HEK293 (cell line): ENCODE results near the gene SIRT7.

Experiments
- CTCF ChIA-PET: fragments of 350-600 bp; formaldehyde crosslinking; extraction: SDS; loops from one replicate; lab custom pipeline; 2021; ENCODE audit warnings: antibody characterized with exemption; lab: Yijun Ruan, JAX
- POLR2A ChIA-PET: fragments of 300-600 bp; formaldehyde crosslinking; extraction: SDS; loops from one replicate; lab custom pipeline; 2020; ENCODE audit warnings: antibody characterized with exemption, inconsistent platforms; lab: Yijun Ruan, JAX
- H3K27ac ChIP-seq: fragments of 200-500 bp; sonication (Bioruptor generic); 2 replicates; pipeline ENCODE4 v1.5.1; 2014; ENCODE audit warnings: low read depth, low read length, control low read depth, inconsistent platforms; ENCODE audit errors: extremely low read depth
- H3K36me3 ChIP-seq, 2 experiments: fragments of 200-500 bp in 1 of 2; sonication (Bioruptor generic) in 1 of 2; 1 replicate in 1 of 2; 2 replicates in 1 of 2; pipeline ENCODE4 v1.5.1; 2014 to 2017; ENCODE audit warnings: inconsistent platforms in 2 of 2, low read length in 2 of 2; ENCODE audit not compliant: control insufficient read depth in 2 of 2, insufficient read depth in 1 of 2
- H3K4me1 ChIP-seq: fragments of 200-500 bp; sonication (Bioruptor generic); 2 replicates; pipeline ENCODE4 v1.5.1; 2014; ENCODE audit warnings: mild to moderate bottlenecking, low read length, inconsistent platforms; ENCODE audit not compliant: control insufficient read depth, insufficient read depth
- H3K4me3 ChIP-seq: 2 replicates; pipeline ENCODE4 v1.5.1; 2011; ENCODE audit warnings: low read depth, mild to moderate bottlenecking, control low read depth, low read length, moderate library complexity
- H3K9me3 ChIP-seq: fragments of 200-500 bp; sonication (Bioruptor generic); 2 replicates; pipeline ENCODE4 v1.5.1; 2014; ENCODE audit warnings: low read depth, low read length, inconsistent platforms; ENCODE audit not compliant: control insufficient read depth, insufficient read depth
- GLI2 ChIP-seq: fragments of 450-650 bp; formaldehyde crosslinking; IDR thresholded peaks from 2 replicates; pipeline ENCODE4; 2017; ENCODE audit warnings: missing biosample characterization, missing genetic modification characterization, low read depth, borderline replicate concordance
- GLIS1 ChIP-seq: fragments of 450-650 bp; formaldehyde crosslinking; IDR thresholded peaks from 2 replicates; pipeline ENCODE4 v1.5.1; 2016; ENCODE audit warnings: missing biosample characterization, missing genetic modification characterization
- SCRT2 ChIP-seq: fragments of 450-650 bp; formaldehyde crosslinking; IDR thresholded peaks from 2 replicates; pipeline ENCODE4 v1.5.1; 2016; ENCODE audit warnings: missing biosample characterization, missing genetic modification characterization
- SETDB1 ChIP-seq: IDR thresholded peaks from one replicate; pipeline ENCODE4 v1.6.1; 2017; ENCODE audit warnings: mild to moderate bottlenecking, low read length, moderate library complexity, mixed read lengths; ENCODE audit not compliant: insufficient read length
- TRIM28 ChIP-seq: IDR thresholded peaks from 2 replicates; pipeline ENCODE4 v1.6.1; 2011; ENCODE audit warnings: low read length, control low read depth, borderline replicate concordance
- ZIC2 ChIP-seq: fragments of 450-650 bp; formaldehyde crosslinking; IDR thresholded peaks from 2 replicates; pipeline ENCODE4 v1.5.1; 2016; ENCODE audit warnings: missing biosample characterization, missing genetic modification characterization
- ZNF426 ChIP-seq: fragments of 450-650 bp; formaldehyde crosslinking; IDR thresholded peaks from 2 replicates; pipeline ENCODE4 v1.5.1; 2017; ENCODE audit warnings: missing biosample characterization, missing genetic modification characterization, mild to moderate bottlenecking, inconsistent platforms, moderate library complexity
- ZNF433 ChIP-seq: fragments of 450-650 bp; formaldehyde crosslinking; IDR thresholded peaks from 2 replicates; pipeline ENCODE4 v1.5.1; 2016; ENCODE audit warnings: missing biosample characterization, missing genetic modification characterization, low read depth
- ZNF600 ChIP-seq: fragments of 450-650 bp; formaldehyde crosslinking; IDR thresholded peaks from 2 replicates; pipeline ENCODE4 v1.5.1; 2016; ENCODE audit warnings: missing biosample characterization, missing genetic modification characterization
- ZNF624 ChIP-seq: fragments of 450-650 bp; formaldehyde crosslinking; IDR thresholded peaks from 2 replicates; pipeline ENCODE4 v1.5.1; 2017; ENCODE audit warnings: missing biosample characterization, missing genetic modification characterization
- ZNF707 ChIP-seq: fragments of 450-650 bp; formaldehyde crosslinking; IDR thresholded peaks from 2 replicates; pipeline ENCODE4 v1.5.1; 2016; ENCODE audit warnings: missing biosample characterization, missing genetic modification characterization
- ZNF785 ChIP-seq: fragments of 450-650 bp; formaldehyde crosslinking; IDR thresholded peaks from 2 replicates; pipeline ENCODE4 v1.5.1; 2016; ENCODE audit warnings: missing biosample characterization, missing genetic modification characterization
- ZNF843 ChIP-seq: fragments of 450-650 bp; formaldehyde crosslinking; IDR thresholded peaks from 2 replicates; pipeline ENCODE4 v1.5.1; 2016; ENCODE audit warnings: missing biosample characterization, missing genetic modification characterization
- ZXDB ChIP-seq: fragments of 450-650 bp; formaldehyde crosslinking; IDR thresholded peaks from 2 replicates; pipeline ENCODE4 v1.5.1; 2016; ENCODE audit warnings: missing biosample characterization, missing genetic modification characterization
- TF ChIP-seq, protein P1 (sequence below): fragments of 450-650 bp; formaldehyde crosslinking; optimal IDR thresholded peaks from 2 replicates; pipeline ENCODE3; 2016; ENCODE audit warnings: missing biosample characterization, mild to moderate bottlenecking, missing genetic modification characterization
- TF ChIP-seq, protein P2 (sequence below): fragments of 450-650 bp; formaldehyde crosslinking; IDR thresholded peaks from 2 replicates; pipeline ENCODE4 v1.5.1; 2016; ENCODE audit warnings: missing biosample characterization, missing genetic modification characterization
- TF ChIP-seq, protein P3 (sequence below): fragments of 450-650 bp; formaldehyde crosslinking; IDR thresholded peaks from 2 replicates; pipeline ENCODE4 v1.5.1; 2016; ENCODE audit warnings: missing biosample characterization, missing genetic modification characterization
- TF ChIP-seq, protein P4 (sequence below): fragments of 450-650 bp; formaldehyde crosslinking; IDR thresholded peaks from 2 replicates; pipeline ENCODE4 v1.5.1; 2016; ENCODE audit warnings: missing biosample characterization, missing genetic modification characterization
- TF ChIP-seq, protein P5 (sequence below): fragments of 450-650 bp; formaldehyde crosslinking; IDR thresholded peaks from 2 replicates; pipeline ENCODE4 v1.5.1; 2016; ENCODE audit warnings: missing biosample characterization, missing genetic modification characterization
- TF ChIP-seq, protein P6 (sequence below): fragments of 450-650 bp; formaldehyde crosslinking; IDR thresholded peaks from 2 replicates; pipeline ENCODE4 v1.5.1; 2016; ENCODE audit warnings: missing biosample characterization, missing genetic modification characterization

SIRT7 gene

DNA sequence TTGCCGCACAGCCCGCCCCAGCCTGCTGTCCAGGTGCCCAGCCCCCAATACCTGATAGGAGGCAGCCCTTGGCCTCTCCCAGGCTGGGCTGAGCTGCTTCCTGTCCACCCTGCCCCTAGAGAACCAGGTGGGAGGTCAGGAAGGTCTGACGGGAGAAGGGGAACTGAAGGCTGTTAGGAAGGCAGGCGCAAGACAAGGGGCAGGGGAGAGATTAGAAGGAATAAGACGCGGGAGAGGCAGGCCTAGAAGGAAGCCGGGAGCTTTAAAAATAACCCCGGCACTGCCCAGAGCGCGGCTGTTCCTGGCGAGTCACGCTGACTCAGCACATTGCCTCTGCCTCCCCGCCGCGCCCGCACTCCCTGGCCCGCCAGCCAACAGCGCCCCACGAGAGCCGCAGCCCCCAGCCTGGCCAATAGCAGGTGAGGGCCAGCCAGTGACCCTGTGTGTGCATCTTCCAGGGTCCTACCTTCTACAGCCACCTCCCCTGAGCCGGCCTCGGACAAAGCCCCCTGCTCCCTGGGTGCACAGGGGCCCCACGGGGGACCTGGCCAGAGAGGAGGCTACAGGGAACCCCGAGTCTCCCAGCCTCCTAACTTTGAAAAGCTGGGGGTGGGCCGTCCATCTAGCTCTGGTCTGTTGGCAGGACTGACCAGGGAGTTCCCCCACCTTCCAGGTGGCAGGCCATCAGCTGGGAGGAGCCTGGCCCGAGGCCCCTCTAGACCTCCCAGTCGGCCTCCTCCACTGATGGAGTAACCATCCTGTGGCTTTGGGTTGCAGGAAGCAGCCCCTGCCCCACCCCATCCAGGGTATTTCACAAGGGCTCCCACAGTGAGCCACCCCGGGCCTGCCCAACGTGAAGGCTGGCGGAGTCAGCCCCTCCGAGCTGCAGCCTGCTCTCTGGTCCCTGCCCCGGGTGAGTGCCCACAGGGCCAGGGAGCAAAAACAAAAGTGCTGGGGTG lies 5.6 kb upstream of the SIRT7 start:
- Histone ChIP-seq H3K4me3 (no peak overlapping the region), H3K27ac (no peak overlapping the region), H3K36me3 (peaks cover 6 to 41% of the 10 kb centered on the region in 2 experiments; a peak in 1 of 3 replicates), H3K9me3 (no peaks in the 10 kb centered on the region), H3K4me1 (peaks cover 3% of the 10 kb centered on the region; the same call in 1 of the 2 replicates)
- CTCF ChIA-PET = interaction anchor here (1.2 kb wide), 1 partner anchor 10 kb away, joined by 4 read pairs; no protein-coding TSS in a partner anchor
- POLR2A ChIA-PET = interaction anchor here (1.2 to 1.7 kb wide), 5 partner anchors 10 to 220 kb away, joined by 3 to 6 read pairs (median 5); partner anchors contain the start of genes DCXR and MRPL12
- TF ChIP-seq ZNF433 (tag by site-specific recombination) (no peak), SCRT2 (tag by site-specific recombination) (no peak), ZNF843 (tag by site-specific recombination) (no peak), ZNF785 (tag by site-specific recombination) (no peak), GLIS1 (tag by site-specific recombination) (no peak), TRIM28 (no peak), ZXDB (no peak), SETDB1 (no peak), ZIC2 (tag by site-specific recombination) (peak; percentile 70)
- TF ChIP-seq, protein P1, sequence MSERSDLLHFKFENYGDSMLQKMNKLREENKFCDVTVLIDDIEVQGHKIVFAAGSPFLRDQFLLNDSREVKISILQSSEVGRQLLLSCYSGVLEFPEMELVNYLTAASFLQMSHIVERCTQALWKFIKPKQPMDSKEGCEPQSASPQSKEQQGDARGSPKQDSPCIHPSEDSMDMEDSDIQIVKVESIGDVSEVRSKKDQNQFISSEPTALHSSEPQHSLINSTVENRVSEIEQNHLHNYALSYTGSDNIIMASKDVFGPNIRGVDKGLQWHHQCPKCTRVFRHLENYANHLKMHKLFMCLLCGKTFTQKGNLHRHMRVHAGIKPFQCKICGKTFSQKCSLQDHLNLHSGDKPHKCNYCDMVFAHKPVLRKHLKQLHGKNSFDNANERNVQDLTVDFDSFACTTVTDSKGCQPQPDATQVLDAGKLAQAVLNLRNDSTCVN = peak; percentile 17
- TF ChIP-seq, protein P2, sequence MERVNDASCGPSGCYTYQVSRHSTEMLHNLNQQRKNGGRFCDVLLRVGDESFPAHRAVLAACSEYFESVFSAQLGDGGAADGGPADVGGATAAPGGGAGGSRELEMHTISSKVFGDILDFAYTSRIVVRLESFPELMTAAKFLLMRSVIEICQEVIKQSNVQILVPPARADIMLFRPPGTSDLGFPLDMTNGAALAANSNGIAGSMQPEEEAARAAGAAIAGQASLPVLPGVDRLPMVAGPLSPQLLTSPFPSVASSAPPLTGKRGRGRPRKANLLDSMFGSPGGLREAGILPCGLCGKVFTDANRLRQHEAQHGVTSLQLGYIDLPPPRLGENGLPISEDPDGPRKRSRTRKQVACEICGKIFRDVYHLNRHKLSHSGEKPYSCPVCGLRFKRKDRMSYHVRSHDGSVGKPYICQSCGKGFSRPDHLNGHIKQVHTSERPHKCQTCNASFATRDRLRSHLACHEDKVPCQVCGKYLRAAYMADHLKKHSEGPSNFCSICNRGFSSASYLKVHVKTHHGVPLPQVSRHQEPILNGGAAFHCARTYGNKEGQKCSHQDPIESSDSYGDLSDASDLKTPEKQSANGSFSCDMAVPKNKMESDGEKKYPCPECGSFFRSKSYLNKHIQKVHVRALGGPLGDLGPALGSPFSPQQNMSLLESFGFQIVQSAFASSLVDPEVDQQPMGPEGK (tag by site-specific recombination) = peak; percentile 48; the same call in 1 of the 2 replicates
- TF ChIP-seq, protein P3, sequence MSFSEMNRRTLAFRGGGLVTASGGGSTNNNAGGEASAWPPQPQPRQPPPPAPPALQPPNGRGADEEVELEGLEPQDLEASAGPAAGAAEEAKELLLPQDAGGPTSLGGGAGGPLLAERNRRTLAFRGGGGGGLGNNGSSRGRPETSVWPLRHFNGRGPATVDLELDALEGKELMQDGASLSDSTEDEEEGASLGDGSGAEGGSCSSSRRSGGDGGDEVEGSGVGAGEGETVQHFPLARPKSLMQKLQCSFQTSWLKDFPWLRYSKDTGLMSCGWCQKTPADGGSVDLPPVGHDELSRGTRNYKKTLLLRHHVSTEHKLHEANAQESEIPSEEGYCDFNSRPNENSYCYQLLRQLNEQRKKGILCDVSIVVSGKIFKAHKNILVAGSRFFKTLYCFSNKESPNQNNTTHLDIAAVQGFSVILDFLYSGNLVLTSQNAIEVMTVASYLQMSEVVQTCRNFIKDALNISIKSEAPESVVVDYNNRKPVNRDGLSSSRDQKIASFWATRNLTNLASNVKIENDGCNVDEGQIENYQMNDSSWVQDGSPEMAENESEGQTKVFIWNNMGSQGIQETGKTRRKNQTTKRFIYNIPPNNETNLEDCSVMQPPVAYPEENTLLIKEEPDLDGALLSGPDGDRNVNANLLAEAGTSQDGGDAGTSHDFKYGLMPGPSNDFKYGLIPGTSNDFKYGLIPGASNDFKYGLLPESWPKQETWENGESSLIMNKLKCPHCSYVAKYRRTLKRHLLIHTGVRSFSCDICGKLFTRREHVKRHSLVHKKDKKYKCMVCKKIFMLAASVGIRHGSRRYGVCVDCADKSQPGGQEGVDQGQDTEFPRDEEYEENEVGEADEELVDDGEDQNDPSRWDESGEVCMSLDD (tag by site-specific recombination) = no peak

DNA sequence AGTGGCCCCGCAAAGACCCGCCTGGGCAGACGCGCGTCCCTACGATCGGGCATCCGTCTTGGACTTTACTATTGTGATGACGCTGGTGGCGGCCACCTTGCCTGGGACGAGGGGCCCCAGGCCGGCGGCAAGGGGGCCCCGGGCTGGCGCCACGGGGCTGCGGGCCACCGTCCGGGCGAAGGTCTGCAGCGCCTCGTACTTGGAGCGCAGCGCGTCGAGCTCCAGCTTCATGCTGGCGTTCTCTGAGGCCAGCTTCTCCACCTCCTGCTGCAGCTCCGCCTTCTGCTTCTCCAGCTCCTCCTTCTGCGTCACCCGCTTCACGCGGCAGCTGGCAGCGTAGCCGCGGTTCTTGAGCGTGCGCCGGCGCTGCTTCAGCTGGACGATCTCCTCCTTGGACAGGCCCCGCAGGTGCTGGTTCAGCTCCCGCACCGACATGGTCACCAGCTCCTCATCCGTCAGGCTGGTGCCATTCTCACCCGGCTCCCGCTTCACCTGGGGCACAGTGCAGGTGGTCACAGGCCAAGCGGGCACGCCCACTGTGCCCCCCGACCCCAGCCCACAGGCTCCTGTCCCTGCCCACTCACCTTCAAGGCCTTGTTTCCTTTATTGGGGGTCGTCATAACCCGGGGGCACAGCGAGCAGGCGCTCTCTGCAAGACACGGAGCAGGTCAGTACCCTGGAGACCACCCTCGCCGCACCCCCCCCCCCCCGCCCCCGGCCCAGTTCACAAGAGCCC lies 4.8 kb upstream of the SIRT7 start:
- H3K4me3 ChIP-seq = no peak overlapping the region
- H3K9me3 ChIP-seq = no peaks in the 10 kb centered on the region
- no peak overlapping the region for H3K27ac ChIP-seq
- peaks cover 6 to 41% of the 10 kb centered on the region in 2 experiments; a peak in 1 of 3 replicates for H3K36me3 ChIP-seq
- H3K4me1 ChIP-seq = peaks cover 3% of the 10 kb centered on the region; the same call in 1 of the 2 replicates
- POLR2A ChIA-PET = interaction anchor here (1.7 kb wide), 1 partner anchor 10 kb away, joined by 6 read pairs; no protein-coding TSS in a partner anchor
- CTCF ChIA-PET = interaction anchor here (1.0 kb wide), 1 partner anchor 98 kb away, joined by 3 read pairs; no protein-coding TSS in a partner anchor
- TF ChIP-seq, protein P4, sequence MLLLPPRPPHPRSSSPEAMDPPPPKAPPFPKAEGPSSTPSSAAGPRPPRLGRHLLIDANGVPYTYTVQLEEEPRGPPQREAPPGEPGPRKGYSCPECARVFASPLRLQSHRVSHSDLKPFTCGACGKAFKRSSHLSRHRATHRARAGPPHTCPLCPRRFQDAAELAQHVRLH = no peak
- TF ChIP-seq ZNF707 (tag by site-specific recombination) (no peak), ZNF426 (tag by site-specific recombination) (no peak), GLI2 (no peak), ZNF600 (no peak), ZNF624 (tag by site-specific recombination) (no peak)
- TF ChIP-seq, protein P5, sequence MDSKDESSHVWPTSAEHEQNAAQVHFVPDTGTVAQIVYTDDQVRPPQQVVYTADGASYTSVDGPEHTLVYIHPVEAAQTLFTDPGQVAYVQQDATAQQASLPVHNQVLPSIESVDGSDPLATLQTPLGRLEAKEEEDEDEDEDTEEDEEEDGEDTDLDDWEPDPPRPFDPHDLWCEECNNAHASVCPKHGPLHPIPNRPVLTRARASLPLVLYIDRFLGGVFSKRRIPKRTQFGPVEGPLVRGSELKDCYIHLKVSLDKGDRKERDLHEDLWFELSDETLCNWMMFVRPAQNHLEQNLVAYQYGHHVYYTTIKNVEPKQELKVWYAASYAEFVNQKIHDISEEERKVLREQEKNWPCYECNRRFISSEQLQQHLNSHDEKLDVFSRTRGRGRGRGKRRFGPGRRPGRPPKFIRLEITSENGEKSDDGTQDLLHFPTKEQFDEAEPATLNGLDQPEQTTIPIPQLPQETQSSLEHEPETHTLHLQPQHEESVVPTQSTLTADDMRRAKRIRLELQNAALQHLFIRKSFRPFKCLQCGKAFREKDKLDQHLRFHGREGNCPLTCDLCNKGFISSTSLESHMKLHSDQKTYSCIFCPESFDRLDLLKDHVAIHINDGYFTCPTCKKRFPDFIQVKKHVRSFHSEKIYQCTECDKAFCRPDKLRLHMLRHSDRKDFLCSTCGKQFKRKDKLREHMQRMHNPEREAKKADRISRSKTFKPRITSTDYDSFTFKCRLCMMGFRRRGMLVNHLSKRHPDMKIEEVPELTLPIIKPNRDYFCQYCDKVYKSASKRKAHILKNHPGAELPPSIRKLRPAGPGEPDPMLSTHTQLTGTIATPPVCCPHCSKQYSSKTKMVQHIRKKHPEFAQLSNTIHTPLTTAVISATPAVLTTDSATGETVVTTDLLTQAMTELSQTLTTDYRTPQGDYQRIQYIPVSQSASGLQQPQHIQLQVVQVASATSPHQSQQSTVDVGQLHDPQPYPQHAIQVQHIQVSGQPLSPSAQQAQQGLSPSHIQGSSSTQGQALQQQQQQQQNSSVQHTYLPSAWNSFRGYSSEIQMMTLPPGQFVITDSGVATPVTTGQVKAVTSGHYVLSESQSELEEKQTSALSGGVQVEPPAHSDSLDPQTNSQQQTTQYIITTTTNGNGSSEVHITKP = no peak
- TF ChIP-seq, protein P6, sequence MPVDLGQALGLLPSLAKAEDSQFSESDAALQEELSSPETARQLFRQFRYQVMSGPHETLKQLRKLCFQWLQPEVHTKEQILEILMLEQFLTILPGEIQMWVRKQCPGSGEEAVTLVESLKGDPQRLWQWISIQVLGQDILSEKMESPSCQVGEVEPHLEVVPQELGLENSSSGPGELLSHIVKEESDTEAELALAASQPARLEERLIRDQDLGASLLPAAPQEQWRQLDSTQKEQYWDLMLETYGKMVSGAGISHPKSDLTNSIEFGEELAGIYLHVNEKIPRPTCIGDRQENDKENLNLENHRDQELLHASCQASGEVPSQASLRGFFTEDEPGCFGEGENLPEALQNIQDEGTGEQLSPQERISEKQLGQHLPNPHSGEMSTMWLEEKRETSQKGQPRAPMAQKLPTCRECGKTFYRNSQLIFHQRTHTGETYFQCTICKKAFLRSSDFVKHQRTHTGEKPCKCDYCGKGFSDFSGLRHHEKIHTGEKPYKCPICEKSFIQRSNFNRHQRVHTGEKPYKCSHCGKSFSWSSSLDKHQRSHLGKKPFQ (tag by site-specific recombination) = no peak
